ENCODE data around the gene TMEM192. TPM values are rescaled to one million over a fixed set of nuclear protein-coding genes. Genes with fewer than 3 reads are reported as not detected.
"Not testable (repeated sequence)": the region's sequence is repeated elsewhere in the genome, so short reads cannot be mapped to it uniquely, and the experiment has no call there.

The TMEM192 gene
- total RNA-seq, 1 donor from 2014 or later: 12.1 TPM

GRCh38 chr4:165088366-165088765, 24.3 kb downstream of the TMEM192 start:
- no peak for DNase-seq (ENCODE audit: extremely low spot score, unreplicated experiment)
- no peak for TF ChIP-seq CTCF (conservative IDR thresholded peaks at IDR 0.05)
- Mint-ChIP-seq H3K4me1 (ENCODE audit: unreplicated experiment) (no peaks in the 10 kb centered on the region), H3K4me3 (no peak overlapping the region), H3K27ac (no peak overlapping the region), H3K27me3 (no peaks in the 10 kb centered on the region), H3K36me3 (peaks cover 25% of the 10 kb centered on the region), H3K9me3 (no peaks in the 10 kb centered on the region)

- TF ChIP-seq CTCF (conservative IDR thresholded peaks at IDR 0.05): no peak
- Mint-ChIP-seq H3K36me3 (peaks cover 21% of the 10 kb centered on the region), H3K27me3 (no peaks in the 10 kb centered on the region), H3K9me3 (no peaks in the 10 kb centered on the region), H3K4me3 (no peak overlapping the region), H3K27ac (no peak overlapping the region), H3K4me1 (ENCODE audit: unreplicated experiment) (no peaks in the 10 kb centered on the region)
- no peak for DNase-seq (ENCODE audit: extremely low spot score, unreplicated experiment)
Observed at GRCh38 chr4:165085946-165086345, 26.7 kb downstream of the TMEM192 start.

- H3K27ac Mint-ChIP-seq; H3K9me3 Mint-ChIP-seq; H3K4me3 Mint-ChIP-seq; H3K27me3 Mint-ChIP-seq; DNase-seq (ENCODE audit: extremely low spot score, unreplicated experiment); H3K4me1 Mint-ChIP-seq (ENCODE audit: unreplicated experiment): not testable (repeated sequence)
- peaks cover 21% of the 10 kb centered on the region for H3K36me3 Mint-ChIP-seq
Observed at GRCh38 chr4:165084787-165085186, 27.9 kb downstream of the TMEM192 start.

- Mint-ChIP-seq H3K4me1 (ENCODE audit: unreplicated experiment) (no peaks in the 10 kb centered on the region), H3K36me3 (peaks cover 11% of the 10 kb centered on the region), H3K27me3 (no peaks in the 10 kb centered on the region), H3K4me3 (no peak overlapping the region), H3K27ac (no peak overlapping the region), H3K9me3 (no peaks in the 10 kb centered on the region)
- TF ChIP-seq CTCF (conservative IDR thresholded peaks at IDR 0.05): no peak
- DNase-seq (ENCODE audit: extremely low spot score, unreplicated experiment): no peak
Observed at GRCh38 chr4:165079476-165079875, 33.2 kb downstream of the TMEM192 start.

GRCh38 chr4:165077034-165077578, 35.6 kb downstream of the TMEM192 start:
- TF ChIP-seq CTCF (conservative IDR thresholded peaks at IDR 0.05): no peak
- H3K27ac Mint-ChIP-seq: no peak overlapping the region
- H3K36me3 Mint-ChIP-seq: peaks cover 10% of the 10 kb centered on the region
- no peaks in the 10 kb centered on the region for H3K27me3 Mint-ChIP-seq
- no peak overlapping the region for H3K4me3 Mint-ChIP-seq
- no peaks in the 10 kb centered on the region for H3K4me1 Mint-ChIP-seq (ENCODE audit: unreplicated experiment)
- no peak for DNase-seq (ENCODE audit: extremely low spot score, unreplicated experiment)
- no peaks in the 10 kb centered on the region for H3K9me3 Mint-ChIP-seq

DNA sequence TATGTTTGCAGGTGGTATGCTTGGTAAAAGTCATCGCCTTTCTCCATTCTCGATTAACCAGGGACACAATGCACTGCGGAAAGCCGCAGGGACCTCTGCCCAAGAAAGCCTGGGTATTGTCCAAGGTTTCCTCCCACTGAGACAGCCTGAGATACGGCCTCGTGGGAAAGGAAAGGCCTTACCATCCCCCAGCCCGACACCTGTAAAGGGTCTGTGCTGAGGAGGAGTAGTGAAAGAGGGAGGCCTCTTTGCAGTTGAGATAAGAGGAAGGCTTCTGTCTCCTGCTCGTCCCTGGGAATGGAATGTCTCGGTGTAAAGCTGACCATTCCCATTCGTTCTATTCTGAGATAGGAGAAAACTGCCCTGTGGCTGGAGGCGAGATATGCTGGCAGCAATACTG, 39.3 kb downstream of the TMEM192 start:
- H3K27me3 Mint-ChIP-seq; H3K4me3 Mint-ChIP-seq; H3K36me3 Mint-ChIP-seq; H3K4me1 Mint-ChIP-seq (ENCODE audit: unreplicated experiment); DNase-seq (ENCODE audit: extremely low spot score, unreplicated experiment); H3K9me3 Mint-ChIP-seq; H3K27ac Mint-ChIP-seq: not testable (repeated sequence)

DNA sequence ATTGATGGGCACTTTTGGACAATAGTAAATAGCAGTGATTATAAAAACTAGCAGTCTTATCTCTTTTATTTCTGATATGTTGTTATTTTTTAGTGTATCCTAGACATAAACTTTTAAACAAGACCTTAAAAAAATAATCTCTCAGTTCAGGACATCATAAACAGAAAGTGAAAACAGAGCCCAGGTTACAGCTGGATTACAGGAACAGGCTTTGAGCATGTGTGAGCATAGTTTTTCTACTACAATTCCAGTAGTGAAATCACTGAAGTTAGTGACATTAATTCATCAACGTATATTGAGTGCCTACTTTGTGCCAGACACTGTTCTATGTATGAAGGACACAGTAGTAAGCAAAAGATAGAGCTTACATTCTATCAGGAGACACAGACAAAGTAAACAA, 42.1 kb downstream of the TMEM192 start:
- H3K4me3 Mint-ChIP-seq: no peak overlapping the region
- H3K36me3 Mint-ChIP-seq: no peaks in the 10 kb centered on the region
- H3K4me1 Mint-ChIP-seq (ENCODE audit: unreplicated experiment): no peaks in the 10 kb centered on the region
- TF ChIP-seq CTCF (conservative IDR thresholded peaks at IDR 0.05): no peak
- DNase-seq (ENCODE audit: extremely low spot score, unreplicated experiment): no peak
- no peak overlapping the region for H3K27ac Mint-ChIP-seq
- H3K9me3 Mint-ChIP-seq: no peaks in the 10 kb centered on the region
- no peaks in the 10 kb centered on the region for H3K27me3 Mint-ChIP-seq

All from type B pancreatic cell (in vitro differentiated cells).